Stimulated activated CD8-positive, alpha-beta memory T cell treated with anti-CD3 and anti-CD28 coated beads, Interleukin-15, amount 100 ng/mL, for 4 hours (primary cell): ENCODE data around the gene ACAD11.

Experiments
- DNase-seq, 2 donors: peaks; one replicate each; pipeline ENCODE4 v3.0.0-alpha.2; 2020; ENCODE audit warnings: low read depth in 2 of 2

Gene ACAD11

GRCh38 chr3:132513057-132513456 lies 146.6 kb downstream of the ACAD11 start:
- DNase-seq = no peak

DNA sequence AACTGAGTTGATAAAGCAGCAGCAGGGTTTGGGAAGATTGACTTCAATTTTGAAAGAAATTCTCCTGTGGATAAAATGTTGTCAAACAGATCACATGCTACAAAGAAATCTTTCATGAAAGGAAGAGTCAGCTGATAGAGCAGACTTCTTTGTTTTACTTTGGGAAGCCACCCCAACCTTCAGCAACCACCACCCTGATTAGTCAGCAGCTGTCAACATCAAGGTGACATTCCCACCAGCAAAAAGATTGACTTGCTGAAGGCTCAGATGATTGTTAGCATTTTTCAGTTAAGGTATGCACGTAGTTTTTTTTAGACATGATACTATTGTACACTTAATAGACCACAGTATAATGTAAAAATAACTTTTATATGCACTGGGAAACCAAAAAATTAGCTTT lies 150.1 kb downstream of the ACAD11 start:
- no peak for DNase-seq

GRCh38 chr3:132509096-132509495 lies 150.5 kb downstream of the ACAD11 start:
- DNase-seq = no peak
